Gastroesophageal sphincter (tissue), 4 donors: ENCODE results near the gene ATP5F1E. TPM values are rescaled to one million over a fixed set of nuclear protein-coding genes. Genes with fewer than 3 reads are reported as not detected.

Source experiments
- ATAC-seq: fragments of 150-250 bp; one replicate; pipeline ENCODE4 v1.9.1; 2016; ENCODE audit warnings: mild to moderate bottlenecking, moderate library complexity
- H3K27ac ChIP-seq, 4 donors: fragments of 200-600 bp; sonication (generic) in 3 of 4; 1 replicate in 3 of 4; 2 replicates in 1 of 4; pipeline ENCODE4 v1.5.1; 2016 to 2019
- H3K27me3 ChIP-seq: fragments of 200-600 bp; sonication (generic); one replicate; pipeline ENCODE4 v1.5.1; 2019
- H3K36me3 ChIP-seq, 2 donors: fragments of 200-600 bp; sonication (generic); one replicate each; pipeline ENCODE4 v1.5.1; 2019; ENCODE audit warnings: control low read depth in 1 of 2
- H3K4me1 ChIP-seq, 3 donors: fragments of 200-600 bp; sonication (generic); 1 replicate in 2 of 3; 2 replicates in 1 of 3; pipeline ENCODE4 v1.5.1; 2016 to 2019; ENCODE audit warnings: control low read depth in 2 of 3
- H3K4me3 ChIP-seq, 2 donors: fragments of 200-600 bp; sonication (generic); one replicate each; pipeline ENCODE4 v1.5.1; 2019; ENCODE audit warnings: mild to moderate bottlenecking in 1 of 2, moderate library complexity in 1 of 2
- H3K9me3 ChIP-seq, 3 donors: fragments of 200-600 bp; sonication (generic); one replicate each; pipeline ENCODE4 v1.5.1; 2017 to 2019; ENCODE audit warnings: control low read depth in 2 of 3
- EP300 ChIP-seq: sonication (generic); formaldehyde crosslinking; IDR thresholded peaks from one replicate; pipeline ENCODE4 v1.6.1; 2017; ENCODE audit warnings: antibody characterized with exemption, mild to moderate bottlenecking
- POLR2A ChIP-seq, 2 donors: fragments of 450-650 bp; IDR thresholded peaks; one replicate each; pipeline ENCODE4 v1.6.1; 2017; ENCODE audit warnings: antibody characterized with exemption in 2 of 2, mild to moderate bottlenecking in 2 of 2, moderate library complexity in 1 of 2
- POLR2AphosphoS5 ChIP-seq: sonication (generic); formaldehyde crosslinking; IDR thresholded peaks from one replicate; pipeline ENCODE4 v1.6.1; 2017; ENCODE audit warnings: antibody characterized with exemption
- WGBS, 2 donors: methylation state at CpG; one replicate each; pipeline ENCODE4 v1.1.5; 2018; ENCODE audit warnings: low coverage in 1 of 2; 5-methylcytosine and 5-hydroxymethylcytosine counted together
- total RNA-seq, 4 donors: library from RNA; depleted of rRNA; stranded (reverse); fragments of >200 nt; gene quantifications; one replicate each; pipeline ENCODE4 v1.1.0, GENCODE V29; 2016
- TF ChIP-seq, protein P1 (sequence below), 4 experiments: fragments of 200-600 bp in 2 of 4; fragments of 450-650 bp in 2 of 4; sonication (generic) in 1 of 4; IDR thresholded peaks; one replicate each; pipeline ENCODE4 v1.5.1; 2017 to 2019; ENCODE audit warnings: antibody characterized with exemption in 4 of 4, mild to moderate bottlenecking in 2 of 4, moderate library complexity in 2 of 4

ATP5F1E gene
- total RNA-seq, 4 donors from 2014 or later: 23.1 to 40.6 (median 35.4) TPM

DNA sequence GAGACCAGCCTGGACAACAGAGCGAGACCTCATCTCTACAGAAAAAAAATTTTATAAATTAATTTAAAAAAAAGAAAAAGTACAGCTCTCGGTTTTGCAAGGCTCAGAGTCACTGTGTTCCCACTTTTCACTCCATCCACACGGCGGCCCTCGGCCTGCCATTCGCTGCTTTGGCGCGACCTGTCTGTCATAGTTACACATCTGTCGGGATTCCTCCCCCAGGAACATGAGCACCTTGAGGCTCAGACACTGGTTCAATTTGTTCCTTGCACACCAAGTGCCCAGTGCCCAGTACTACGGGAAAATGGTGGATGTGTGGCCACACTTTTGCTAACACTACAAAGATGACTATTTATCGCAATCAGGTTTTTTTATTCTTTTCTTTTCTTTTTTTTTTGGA is 33.5 kb downstream of the ATP5F1E start:
- TF ChIP-seq EP300 (no peak), POLR2A (IDR thresholded peaks at IDR 0.05) (no peak), POLR2AphosphoS5 (no peak)
- TF ChIP-seq, protein P1, sequence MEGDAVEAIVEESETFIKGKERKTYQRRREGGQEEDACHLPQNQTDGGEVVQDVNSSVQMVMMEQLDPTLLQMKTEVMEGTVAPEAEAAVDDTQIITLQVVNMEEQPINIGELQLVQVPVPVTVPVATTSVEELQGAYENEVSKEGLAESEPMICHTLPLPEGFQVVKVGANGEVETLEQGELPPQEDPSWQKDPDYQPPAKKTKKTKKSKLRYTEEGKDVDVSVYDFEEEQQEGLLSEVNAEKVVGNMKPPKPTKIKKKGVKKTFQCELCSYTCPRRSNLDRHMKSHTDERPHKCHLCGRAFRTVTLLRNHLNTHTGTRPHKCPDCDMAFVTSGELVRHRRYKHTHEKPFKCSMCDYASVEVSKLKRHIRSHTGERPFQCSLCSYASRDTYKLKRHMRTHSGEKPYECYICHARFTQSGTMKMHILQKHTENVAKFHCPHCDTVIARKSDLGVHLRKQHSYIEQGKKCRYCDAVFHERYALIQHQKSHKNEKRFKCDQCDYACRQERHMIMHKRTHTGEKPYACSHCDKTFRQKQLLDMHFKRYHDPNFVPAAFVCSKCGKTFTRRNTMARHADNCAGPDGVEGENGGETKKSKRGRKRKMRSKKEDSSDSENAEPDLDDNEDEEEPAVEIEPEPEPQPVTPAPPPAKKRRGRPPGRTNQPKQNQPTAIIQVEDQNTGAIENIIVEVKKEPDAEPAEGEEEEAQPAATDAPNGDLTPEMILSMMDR (IDR thresholded peaks at IDR 0.05): no peak
- no peak overlapping the region for H3K4me3 ChIP-seq
- ATAC-seq: no peak
- H3K27me3 ChIP-seq: no peaks in the 10 kb centered on the region
- H3K36me3 ChIP-seq: peaks cover 0 to 98% of the 10 kb centered on the region in 2 donors
- no peaks in the 10 kb centered on the region for H3K9me3 ChIP-seq
- H3K27ac ChIP-seq: no peak overlapping the region
- WGBS, 2 donors: 83 to 85% methylated on average over 9 to 11 of the region's 11 CpGs
- peaks cover 0 to 11% (median 0%) of the 10 kb centered on the region in 3 donors for H3K4me1 ChIP-seq

DNA sequence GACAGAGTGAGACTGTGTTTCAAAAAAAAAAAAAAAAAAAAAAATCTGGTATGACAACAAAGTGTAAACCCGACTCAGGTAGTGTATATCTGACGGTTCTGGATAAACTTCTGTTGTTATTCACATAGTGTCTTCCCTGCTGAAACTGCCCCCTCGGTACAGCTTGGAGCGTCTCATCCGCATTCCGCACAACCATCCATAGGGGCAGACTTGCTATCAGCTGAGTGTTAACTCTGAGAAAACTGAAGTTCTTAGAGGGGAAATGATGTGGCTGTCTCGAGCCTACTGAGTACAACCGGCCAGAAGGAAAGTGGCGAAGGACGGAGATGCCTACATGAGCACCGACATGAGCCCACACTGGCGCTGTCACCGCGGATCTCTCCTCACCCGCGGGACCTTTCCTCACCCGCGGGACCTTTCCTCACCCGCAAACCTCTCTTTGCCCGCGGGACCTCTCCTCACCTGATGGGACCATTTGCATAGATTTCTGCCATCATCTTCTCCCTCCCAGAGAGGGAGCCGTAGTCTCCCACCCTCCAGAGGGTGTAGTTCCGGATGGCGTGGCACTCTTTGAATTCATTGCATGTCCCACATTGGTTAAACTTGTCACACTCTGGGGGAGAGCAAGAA is 34.9 kb downstream of the ATP5F1E start:
- Histone ChIP-seq H3K4me1 (peaks cover 0 to 2% (median 0%) of the 10 kb centered on the region in 3 donors), H3K36me3 (peaks cover 0 to 100% of the 10 kb centered on the region in 2 donors), H3K9me3 (no peaks in the 10 kb centered on the region), H3K27me3 (no peaks in the 10 kb centered on the region), H3K27ac (no peak overlapping the region), H3K4me3 (no peak overlapping the region)
- no peak for ATAC-seq
- WGBS, 2 donors: 67 to 92% methylated on average over 1 to 23 of the region's 24 CpGs
- no peak for TF ChIP-seq EP300
- no peak for TF ChIP-seq POLR2AphosphoS5
- no peak for TF ChIP-seq POLR2A (IDR thresholded peaks at IDR 0.05)
- TF ChIP-seq, protein P1 (IDR thresholded peaks at IDR 0.05): no peak

DNA sequence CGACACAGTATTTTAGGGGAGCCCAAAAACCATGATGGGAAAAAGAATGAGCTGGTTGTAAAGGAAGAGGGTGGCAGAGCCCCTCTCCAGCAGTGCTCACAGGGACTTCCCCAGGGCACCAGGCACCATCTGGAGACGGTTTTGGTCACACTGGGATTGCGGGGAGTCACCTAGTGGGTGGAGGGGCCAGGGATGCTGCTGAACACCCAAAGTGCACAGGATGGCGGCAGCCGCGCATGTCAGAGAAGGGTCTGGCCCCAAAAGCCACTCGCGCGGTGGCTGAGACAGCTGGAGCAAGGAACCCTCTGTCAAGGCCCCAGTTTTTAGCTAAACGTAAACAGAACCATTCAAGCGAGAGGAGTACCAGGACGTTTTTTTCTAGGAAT is 35.9 kb downstream of the ATP5F1E start:
- 80 to 82% methylated on average over 1 to 5 of the region's 12 CpGs for WGBS, 2 donors
- ATAC-seq: no peak
- Histone ChIP-seq H3K4me3 (no peak overlapping the region), H3K4me1 (peaks cover 0 to 8% (median 0%) of the 10 kb centered on the region in 3 donors), H3K27ac (no peak overlapping the region), H3K27me3 (no peaks in the 10 kb centered on the region), H3K36me3 (peaks cover 0 to 100% of the 10 kb centered on the region in 2 donors), H3K9me3 (no peaks in the 10 kb centered on the region)
- TF ChIP-seq POLR2A (IDR thresholded peaks at IDR 0.05): no peak
- TF ChIP-seq POLR2AphosphoS5: no peak
- TF ChIP-seq, protein P1 (IDR thresholded peaks at IDR 0.05): no peak
- no peak for TF ChIP-seq EP300

DNA sequence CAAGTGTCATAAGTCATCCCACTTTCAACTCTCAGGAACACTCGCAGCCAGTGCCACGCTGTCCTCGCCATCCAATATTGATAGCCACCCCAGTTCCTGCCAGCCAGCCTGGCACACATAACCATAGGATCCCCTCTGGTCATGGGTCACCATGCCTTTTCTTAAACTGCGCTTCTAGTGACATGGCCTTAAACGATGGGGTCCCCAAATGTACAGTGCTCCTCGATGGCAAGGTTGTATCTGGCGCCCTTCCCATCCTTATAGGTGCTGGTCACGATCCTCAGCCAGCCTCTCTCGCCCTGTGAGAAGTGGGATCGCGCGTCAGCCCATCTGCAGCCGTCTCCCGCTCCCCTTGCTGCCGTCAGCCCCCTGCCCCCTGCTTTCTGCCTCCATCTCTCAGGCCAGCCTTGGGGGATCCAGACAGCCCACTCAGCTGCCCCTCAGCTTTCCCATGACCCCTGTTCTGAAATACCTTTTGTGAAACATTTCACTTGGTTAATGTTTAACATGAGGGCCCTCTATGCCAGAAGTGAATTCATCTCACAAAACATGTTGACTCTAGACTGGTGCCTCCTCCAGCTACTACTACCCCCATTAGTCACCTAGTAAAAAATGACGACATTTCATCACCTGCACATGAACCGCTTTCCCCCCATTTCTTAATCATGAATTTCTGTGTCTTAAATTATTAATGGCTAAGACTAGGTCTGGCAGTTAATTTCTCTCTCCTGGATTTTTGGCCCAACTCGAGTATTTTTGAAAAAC is 36.5 kb downstream of the ATP5F1E start:
- Histone ChIP-seq H3K36me3 (peaks cover 0 to 100% of the 10 kb centered on the region in 2 donors), H3K9me3 (no peaks in the 10 kb centered on the region), H3K4me1 (peaks cover 0 to 8% (median 0%) of the 10 kb centered on the region in 3 donors), H3K27ac (no peak overlapping the region), H3K4me3 (no peak overlapping the region), H3K27me3 (no peaks in the 10 kb centered on the region)
- TF ChIP-seq, protein P1 (IDR thresholded peaks at IDR 0.05): no peak
- TF ChIP-seq POLR2AphosphoS5: no peak
- no peak for TF ChIP-seq EP300
- TF ChIP-seq POLR2A (IDR thresholded peaks at IDR 0.05): no peak
- no peak for ATAC-seq
- WGBS, 2 donors: 75 to 89% methylated on average over 4 to 16 of the region's 18 CpGs
